IPS-NIHi7 (cell line): Measurements from ENCODE around the gene NXN.
"Not testable (repeated sequence)": the region's sequence is repeated elsewhere in the genome, so short reads cannot be mapped to it uniquely, and the experiment has no call there.

Experiments used
- DNase-seq: peaks from one replicate; pipeline ENCODE4 v3.0.0; 2012; ENCODE audit warnings: mixed read lengths; ENCODE audit errors: extremely low spot score

NXN gene

GRCh38 chr17:979212-979538 lies 401 bp downstream of the NXN start:
- no peak for DNase-seq

- DNase-seq = no peak
Measured at GRCh38 chr17:978103-979093, 1.2 kb downstream of the NXN start.

- no peak for DNase-seq
Measured at GRCh38 chr17:977166-977565, 2.4 kb downstream of the NXN start.

- DNase-seq = no peak
Measured at GRCh38 chr17:976312-976711, 3.3 kb downstream of the NXN start.

- DNase-seq = no peak
Measured at GRCh38 chr17:975371-975915, 4.1 kb downstream of the NXN start.

GRCh38 chr17:974778-975177 lies 4.8 kb downstream of the NXN start:
- not testable (repeated sequence) for DNase-seq

GRCh38 chr17:973053-973452 lies 6.5 kb downstream of the NXN start:
- no peak for DNase-seq

- DNase-seq = not testable (repeated sequence)
Measured at GRCh38 chr17:971861-972260, 7.7 kb downstream of the NXN start.

- no peak for DNase-seq
Measured at GRCh38 chr17:970364-970763, 9.2 kb downstream of the NXN start.

- no peak for DNase-seq
Measured at GRCh38 chr17:969811-970355, 9.7 kb downstream of the NXN start.

- no peak for DNase-seq
Measured at GRCh38 chr17:968812-969730, 10.5 kb downstream of the NXN start.

- no peak for DNase-seq
Measured at GRCh38 chr17:967122-967521, 12.5 kb downstream of the NXN start.

GRCh38 chr17:965311-965989 lies 14.1 kb downstream of the NXN start:
- DNase-seq = no peak

GRCh38 chr17:964876-965275 lies 14.7 kb downstream of the NXN start:
- no peak for DNase-seq

- no peak for DNase-seq
Measured at GRCh38 chr17:962670-963069, 16.9 kb downstream of the NXN start.

GRCh38 chr17:962166-962565 lies 17.4 kb downstream of the NXN start:
- no peak for DNase-seq

- DNase-seq = no peak
Measured at GRCh38 chr17:958712-959451, 20.7 kb downstream of the NXN start.

GRCh38 chr17:957856-958421 lies 21.6 kb downstream of the NXN start:
- DNase-seq = no peak

- DNase-seq = no peak
Measured at GRCh38 chr17:956905-957304, 22.7 kb downstream of the NXN start.

- DNase-seq = no peak
Measured at GRCh38 chr17:954431-955164, 25.0 kb downstream of the NXN start.
